ENCODE data around the gene MAN2B1. TPM values are rescaled to one million over a fixed set of nuclear protein-coding genes. Genes with fewer than 3 reads are reported as not detected.

MAN2B1 gene
- total and polyA plus RNA-seq, 2 of the 13 experiments (the other 11 are each of a cell fraction or from before 2014, with no cell fraction given), result 23.6 to 23.8 TPM

- TF ChIP-seq, protein P1, sequence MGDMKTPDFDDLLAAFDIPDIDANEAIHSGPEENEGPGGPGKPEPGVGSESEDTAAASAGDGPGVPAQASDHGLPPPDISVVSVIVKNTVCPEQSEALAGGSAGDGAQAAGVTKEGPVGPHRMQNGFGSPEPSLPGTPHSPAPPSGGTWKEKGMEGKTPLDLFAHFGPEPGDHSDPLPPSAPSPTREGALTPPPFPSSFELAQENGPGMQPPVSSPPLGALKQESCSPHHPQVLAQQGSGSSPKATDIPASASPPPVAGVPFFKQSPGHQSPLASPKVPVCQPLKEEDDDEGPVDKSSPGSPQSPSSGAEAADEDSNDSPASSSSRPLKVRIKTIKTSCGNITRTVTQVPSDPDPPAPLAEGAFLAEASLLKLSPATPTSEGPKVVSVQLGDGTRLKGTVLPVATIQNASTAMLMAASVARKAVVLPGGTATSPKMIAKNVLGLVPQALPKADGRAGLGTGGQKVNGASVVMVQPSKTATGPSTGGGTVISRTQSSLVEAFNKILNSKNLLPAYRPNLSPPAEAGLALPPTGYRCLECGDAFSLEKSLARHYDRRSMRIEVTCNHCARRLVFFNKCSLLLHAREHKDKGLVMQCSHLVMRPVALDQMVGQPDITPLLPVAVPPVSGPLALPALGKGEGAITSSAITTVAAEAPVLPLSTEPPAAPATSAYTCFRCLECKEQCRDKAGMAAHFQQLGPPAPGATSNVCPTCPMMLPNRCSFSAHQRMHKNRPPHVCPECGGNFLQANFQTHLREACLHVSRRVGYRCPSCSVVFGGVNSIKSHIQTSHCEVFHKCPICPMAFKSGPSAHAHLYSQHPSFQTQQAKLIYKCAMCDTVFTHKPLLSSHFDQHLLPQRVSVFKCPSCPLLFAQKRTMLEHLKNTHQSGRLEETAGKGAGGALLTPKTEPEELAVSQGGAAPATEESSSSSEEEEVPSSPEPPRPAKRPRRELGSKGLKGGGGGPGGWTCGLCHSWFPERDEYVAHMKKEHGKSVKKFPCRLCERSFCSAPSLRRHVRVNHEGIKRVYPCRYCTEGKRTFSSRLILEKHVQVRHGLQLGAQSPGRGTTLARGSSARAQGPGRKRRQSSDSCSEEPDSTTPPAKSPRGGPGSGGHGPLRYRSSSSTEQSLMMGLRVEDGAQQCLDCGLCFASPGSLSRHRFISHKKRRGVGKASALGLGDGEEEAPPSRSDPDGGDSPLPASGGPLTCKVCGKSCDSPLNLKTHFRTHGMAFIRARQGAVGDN (CRISPR knock-in tag; IDR thresholded peaks at IDR 0.05), result peak; percentile 83
- peak; percentile 92 for TF ChIP-seq HDAC2 (CRISPR knock-in tag; IDR thresholded peaks at IDR 0.05)
- peak; percentile 43; the same call in 1 of the 2 replicates for TF ChIP-seq MTA1 (CRISPR knock-in tag; IDR thresholded peaks at IDR 0.05; ENCODE audit: borderline replicate concordance)
- TF ChIP-seq ZNF513 (CRISPR knock-in tag; conservative IDR thresholded peaks at IDR 0.05), result no peak
- TF ChIP-seq, protein P2, sequence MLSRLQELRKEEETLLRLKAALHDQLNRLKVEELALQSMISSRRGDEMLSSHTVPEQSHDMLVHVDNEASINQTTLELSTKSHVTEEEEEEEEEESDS (CRISPR knock-in tag; IDR thresholded peaks at IDR 0.05; ENCODE audit: borderline replicate concordance), result no peak
- TF ChIP-seq GATAD2A (CRISPR knock-in tag; IDR thresholded peaks at IDR 0.05), result peak; percentile 49
- TF ChIP-seq IRX3 (CRISPR knock-in tag; IDR thresholded peaks at IDR 0.05; ENCODE audit: borderline replicate concordance, low read depth), result no peak
- 0 out of 2 replicates have a peak, but pooled peaks have one; percentile 26 for TF ChIP-seq ZSCAN25 (CRISPR knock-in tag; IDR thresholded peaks at IDR 0.05)
- 0 out of 2 replicates have a peak, but pooled peaks have one; percentile 29 for TF ChIP-seq ZNF639 (CRISPR knock-in tag; conservative IDR thresholded peaks at IDR 0.05)
- TF ChIP-seq HNRNPK (IDR thresholded peaks at IDR 0.05; ENCODE audit: low read depth, low read length, poor library complexity, severe bottlenecking), result no peak
- TF ChIP-seq MXD4 (CRISPR knock-in tag; IDR thresholded peaks at IDR 0.05), result peak; percentile 87
- TF ChIP-seq PHF21A (CRISPR knock-in tag; IDR thresholded peaks at IDR 0.05), result no peak
- TF ChIP-seq PRDM4 (CRISPR knock-in tag; IDR thresholded peaks at IDR 0.05; ENCODE audit: borderline replicate concordance), result no peak
- TF ChIP-seq SKI (IDR thresholded peaks at IDR 0.05; ENCODE audit: partially characterized antibody), result peak; percentile 17
- TF ChIP-seq GFI1 (CRISPR knock-in tag; IDR thresholded peaks at IDR 0.05; ENCODE audit: borderline replicate concordance), result no peak
- 0 out of 2 replicates have a peak, but pooled peaks have one; percentile 35 for TF ChIP-seq REPIN1 (CRISPR knock-in tag; IDR thresholded peaks at IDR 0.05; ENCODE audit: borderline replicate concordance, low read depth)
- peak; percentile 80 for TF ChIP-seq PHF8 (CRISPR knock-in tag; IDR thresholded peaks at IDR 0.05)
Measured at GRCh38 chr19:12696366-12697335, 30.1 kb upstream of the MAN2B1 start, which contains the start of gene FBXW9 (continued).

Measured in HepG2 (cell line).